Keratinocyte (primary cell): Measurements from ENCODE around the gene ACOXL. TPM values are rescaled to one million over a fixed set of nuclear protein-coding genes. Genes with fewer than 3 reads are reported as not detected.

Experiments
- DNase-seq: peaks from one replicate; pipeline ENCODE4 v3.0.0-alpha.2; 2011; ENCODE audit warnings: low read depth, missing footprints, low spot score
- FAIRE-seq: peaks from 2 replicates; lab custom pipeline; 2011; peaks lifted over from hg19 to GRCh38; lab: Jason Lieb, UNC
- H2AFZ ChIP-seq: 2 replicates; pipeline ENCODE4 v1.6.0; 2012; ENCODE audit warnings: low read length, control low read depth, inconsistent platforms; ENCODE audit not compliant: control insufficient read depth
- H3K27ac ChIP-seq: 2 replicates; pipeline ENCODE4 v1.5.1; 2011; ENCODE audit warnings: low read length; ENCODE audit not compliant: control insufficient read depth, insufficient read depth
- H3K27me3 ChIP-seq: 3 replicates; pipeline ENCODE4 v1.6.0; 2011; ENCODE audit warnings: low read length; ENCODE audit not compliant: control insufficient read depth, insufficient read depth; ENCODE audit errors: extremely low read depth
- H3K36me3 ChIP-seq, 2 experiments: 2 replicates in 1 of 2; 3 replicates in 1 of 2; pipeline ENCODE4 v1.5.1; 2011; ENCODE audit warnings: low read length in 2 of 2, mild to moderate bottlenecking in 1 of 2; ENCODE audit not compliant: control insufficient read depth in 2 of 2, insufficient read depth in 2 of 2; ENCODE audit errors: extremely low read depth in 1 of 2
- H3K4me1 ChIP-seq: 3 replicates; pipeline ENCODE4 v1.5.1; 2011; ENCODE audit warnings: low read length; ENCODE audit not compliant: control insufficient read depth, insufficient read depth; ENCODE audit errors: extremely low read depth
- H3K4me2 ChIP-seq: 3 replicates; pipeline ENCODE4 v1.6.0; 2011; ENCODE audit warnings: low read depth, low read length; ENCODE audit not compliant: control insufficient read depth, insufficient read depth; ENCODE audit errors: extremely low read depth
- H3K4me3 ChIP-seq, 3 experiments: fragments of 200-600 bp in 1 of 3; sonication (generic) in 1 of 3; 2 replicates in 2 of 3; 3 replicates in 1 of 3; pipeline ENCODE4 v1.5.1; 2011 to 2016; ENCODE audit warnings: low read length in 3 of 3, mild to moderate bottlenecking in 3 of 3, control low read depth in 2 of 3, inconsistent platforms in 1 of 3, low read depth in 1 of 3, mixed read lengths in 1 of 3, mixed run types in 1 of 3, moderate library complexity in 1 of 3; ENCODE audit not compliant: control insufficient read depth in 2 of 3, insufficient read depth in 2 of 3; ENCODE audit errors: extremely low read depth in 1 of 3
- H3K79me2 ChIP-seq: 2 replicates; pipeline ENCODE4 v1.6.0; 2012; ENCODE audit warnings: low read length; ENCODE audit not compliant: control insufficient read depth, insufficient read depth
- H3K9ac ChIP-seq: 3 replicates; pipeline ENCODE4 v1.6.0; 2011; ENCODE audit warnings: low read length; ENCODE audit not compliant: control insufficient read depth, insufficient read depth; ENCODE audit errors: extremely low read depth
- H3K9me1 ChIP-seq: 3 replicates; pipeline ENCODE4 v1.6.0; 2011; ENCODE audit warnings: low read length; ENCODE audit not compliant: control insufficient read depth, insufficient read depth; ENCODE audit errors: extremely low read depth
- H3K9me3 ChIP-seq: 2 replicates; pipeline ENCODE4 v1.5.1; 2012; ENCODE audit warnings: low read depth, low read length; ENCODE audit not compliant: control insufficient read depth
- H4K20me1 ChIP-seq: 3 replicates; pipeline ENCODE4 v1.6.0; 2011; ENCODE audit warnings: low read length; ENCODE audit not compliant: control insufficient read depth, insufficient read depth; ENCODE audit errors: extremely low read depth
- EZH2 ChIP-seq: IDR thresholded peaks from one replicate; pipeline ENCODE4 v1.6.1; 2012; ENCODE audit warnings: inconsistent platforms, mild to moderate bottlenecking, low read length, moderate library complexity
- dilution Hi-C: fragments of 300-500 bp; cut with MboI; formaldehyde crosslinking; loops from one replicate; pipeline ENCODE4 v1.7.0; 2020; ENCODE audit warnings: low sequenced_read_pairs; ENCODE audit not compliant: extremely low pct_ligation_motif_present
- polyA plus RNA-seq, 5 experiments: library from polyadenylated mRNA; depleted of rRNA in 3 of 5; stranded (reverse) in 3 of 5; stranded (forward) in 1 of 5; unstranded in 1 of 5; fragments of >200 nt; gene quantifications; 1 replicate in 1 of 5; 2 replicates in 3 of 5; 3 replicates in 1 of 5; pipeline versions ENCODE4 v1.2.1 to v1.2.3, GENCODE V29; 2011 to 2012; ENCODE audit warnings: missing spikeins in 2 of 5, low read depth in 1 of 5, low replicate concordance in 1 of 5
- TF ChIP-seq, protein P1 (sequence below), 3 experiments: IDR thresholded peaks in 1 of 3; conservative IDR thresholded peaks in 1 of 3; optimal IDR thresholded peaks in 1 of 3; 2 replicates in 2 of 3; 3 replicates in 1 of 3; pipeline versions ENCODE3 to v1.5.1; 2011; ENCODE audit warnings: low read length in 3 of 3, mild to moderate bottlenecking in 3 of 3, moderate library complexity in 2 of 3, control low read depth in 1 of 3, inconsistent platforms in 1 of 3; ENCODE audit not compliant: insufficient read depth in 2 of 3; ENCODE audit errors: extremely low read depth in 1 of 3

The ACOXL gene
- polyA plus RNA-seq, 1 donor (not counting 4 experiments of a cell fraction or from before 2014, with no cell fraction given): 0.04 TPM

DNA sequence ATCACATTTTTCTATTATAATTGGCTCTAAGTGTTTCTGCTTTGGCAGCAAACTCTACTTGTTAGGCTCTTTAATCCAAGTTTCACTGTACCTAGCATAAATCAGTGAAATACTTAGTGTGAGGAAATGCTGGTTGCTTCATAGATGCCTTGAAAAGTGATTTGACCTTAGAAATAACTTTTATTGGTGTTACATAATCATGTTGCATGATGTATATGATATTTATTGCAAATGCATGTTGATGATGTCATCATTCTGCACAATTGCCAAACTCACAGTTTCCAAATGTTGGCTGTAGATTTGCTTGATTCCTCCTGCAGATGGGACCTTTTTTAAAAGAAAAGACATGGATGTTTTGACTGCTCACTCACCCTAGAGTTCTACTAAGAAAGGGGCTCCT, 250.8 kb downstream of the ACOXL start:
- H3K9ac ChIP-seq: no peak overlapping the region
- H4K20me1 ChIP-seq: no peaks in the 10 kb centered on the region
- dilution Hi-C loops: no loop called here
- no peak for TF ChIP-seq EZH2
- TF ChIP-seq, protein P1, sequence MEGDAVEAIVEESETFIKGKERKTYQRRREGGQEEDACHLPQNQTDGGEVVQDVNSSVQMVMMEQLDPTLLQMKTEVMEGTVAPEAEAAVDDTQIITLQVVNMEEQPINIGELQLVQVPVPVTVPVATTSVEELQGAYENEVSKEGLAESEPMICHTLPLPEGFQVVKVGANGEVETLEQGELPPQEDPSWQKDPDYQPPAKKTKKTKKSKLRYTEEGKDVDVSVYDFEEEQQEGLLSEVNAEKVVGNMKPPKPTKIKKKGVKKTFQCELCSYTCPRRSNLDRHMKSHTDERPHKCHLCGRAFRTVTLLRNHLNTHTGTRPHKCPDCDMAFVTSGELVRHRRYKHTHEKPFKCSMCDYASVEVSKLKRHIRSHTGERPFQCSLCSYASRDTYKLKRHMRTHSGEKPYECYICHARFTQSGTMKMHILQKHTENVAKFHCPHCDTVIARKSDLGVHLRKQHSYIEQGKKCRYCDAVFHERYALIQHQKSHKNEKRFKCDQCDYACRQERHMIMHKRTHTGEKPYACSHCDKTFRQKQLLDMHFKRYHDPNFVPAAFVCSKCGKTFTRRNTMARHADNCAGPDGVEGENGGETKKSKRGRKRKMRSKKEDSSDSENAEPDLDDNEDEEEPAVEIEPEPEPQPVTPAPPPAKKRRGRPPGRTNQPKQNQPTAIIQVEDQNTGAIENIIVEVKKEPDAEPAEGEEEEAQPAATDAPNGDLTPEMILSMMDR (optimal IDR thresholded peaks at IDR 0.05 in 1 of 3, IDR thresholded peaks at IDR 0.05 in 1 of 3, conservative IDR thresholded peaks at IDR 0.05 in 1 of 3; ENCODE audit: extremely low read depth in 1 of 3, insufficient read depth in 2 of 3, low read length in 3 of 3): no peak
- no peaks in the 10 kb centered on the region for H3K79me2 ChIP-seq
- H3K9me1 ChIP-seq: no peaks in the 10 kb centered on the region
- no peak overlapping the region for H3K4me2 ChIP-seq
- H3K9me3 ChIP-seq: no peaks in the 10 kb centered on the region
- peaks cover 4% of the 10 kb centered on the region for H3K27me3 ChIP-seq
- FAIRE-seq (no peak), DNase-seq (no peak)
- no peak overlapping the region for H3K4me3 ChIP-seq
- no peaks in the 10 kb centered on the region for H3K36me3 ChIP-seq
- no peaks in the 10 kb centered on the region for H3K4me1 ChIP-seq
- no peak overlapping the region for H2AFZ ChIP-seq
- no peak overlapping the region for H3K27ac ChIP-seq

DNA sequence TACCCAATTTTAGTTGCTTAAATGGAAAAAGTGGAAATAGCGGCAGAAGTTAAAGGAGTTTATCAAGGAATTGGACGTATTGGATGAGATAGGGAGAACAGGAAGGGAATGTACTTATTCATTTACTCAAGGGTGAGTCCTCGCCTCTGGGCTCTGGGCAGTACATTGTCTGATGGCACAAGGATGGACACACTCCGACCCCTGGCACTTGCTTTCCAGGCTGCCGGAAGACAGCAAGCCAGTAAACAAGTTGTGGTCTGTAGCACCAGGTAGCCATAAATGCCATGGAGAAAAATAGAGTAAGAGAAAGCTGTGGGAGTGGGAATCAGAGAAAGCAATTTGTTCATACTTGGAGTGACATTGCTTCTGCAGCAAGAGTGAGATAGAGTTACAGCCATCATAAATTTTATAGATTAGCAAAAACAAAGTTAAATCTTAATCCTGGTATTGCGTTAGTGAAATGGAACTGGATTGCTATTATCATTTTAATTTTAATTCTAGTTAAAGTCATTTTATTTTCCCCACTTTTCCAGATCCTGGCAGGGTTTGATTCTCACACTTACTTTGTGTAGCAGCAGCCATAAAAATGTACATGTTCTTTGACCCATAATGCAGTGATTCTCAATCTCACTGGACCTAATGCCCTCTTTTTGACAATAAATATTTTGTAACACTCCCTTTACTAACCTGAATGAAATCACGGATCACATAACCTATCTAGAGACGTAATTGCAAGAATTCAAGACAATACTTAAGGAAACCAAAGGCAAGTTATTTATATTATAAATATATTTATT, 252.5 kb downstream of the ACOXL start:
- FAIRE-seq: no peak

More for the DNA sequence above, 252.5 kb downstream of the ACOXL start:
- dilution Hi-C loops: no loop called here
- H3K36me3 ChIP-seq: no peaks in the 10 kb centered on the region
- H3K4me2 ChIP-seq: no peak overlapping the region
- peaks cover 4% of the 10 kb centered on the region for H3K27me3 ChIP-seq
- no peak overlapping the region for H3K4me3 ChIP-seq
- no peak overlapping the region for H3K9ac ChIP-seq
- H3K9me1 ChIP-seq: no peaks in the 10 kb centered on the region
- no peaks in the 10 kb centered on the region for H3K79me2 ChIP-seq
- H3K9me3 ChIP-seq: no peaks in the 10 kb centered on the region
- no peak for TF ChIP-seq EZH2
- TF ChIP-seq, protein P1 (optimal IDR thresholded peaks at IDR 0.05 in 1 of 3, IDR thresholded peaks at IDR 0.05 in 1 of 3, conservative IDR thresholded peaks at IDR 0.05 in 1 of 3; ENCODE audit: extremely low read depth in 1 of 3, insufficient read depth in 2 of 3, low read length in 3 of 3): no peak
- H3K4me1 ChIP-seq: no peaks in the 10 kb centered on the region
- no peak overlapping the region for H3K27ac ChIP-seq
- H2AFZ ChIP-seq: no peak overlapping the region
- DNase-seq: no peak
- H4K20me1 ChIP-seq: no peaks in the 10 kb centered on the region
